ENCODE measurements around the gene KLK14. TPM values are rescaled to one million over a fixed set of nuclear protein-coding genes. Genes with fewer than 3 reads are reported as not detected.

Gene KLK14
- total RNA-seq, 5 donors from 2014 or later (not counting 1 experiment from before 2014, with no cell fraction given): 0.42 to 0.78 (median 0.70) TPM

DNA sequence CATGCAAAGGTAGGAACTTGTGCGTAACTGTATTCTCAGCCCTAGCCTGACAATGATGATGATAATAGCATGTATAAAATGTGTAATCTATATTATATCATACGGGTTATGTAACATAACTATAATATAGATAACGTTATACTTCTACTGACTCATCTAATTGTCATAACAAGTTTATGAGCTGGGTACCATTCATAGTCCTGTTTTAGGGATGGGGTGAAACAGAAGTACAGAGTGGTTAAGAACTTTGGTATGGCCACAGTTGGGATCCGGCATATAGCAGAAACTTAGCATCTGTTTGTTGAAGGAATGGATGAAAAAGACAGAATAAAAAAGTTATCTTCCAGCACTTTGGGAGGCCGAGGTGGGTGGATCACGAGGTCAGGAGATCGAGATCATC lies 20.3 kb upstream of the KLK14 start:
- DNase-seq (no peak), ATAC-seq (replicated peaks in 1 of 4) (no peak)
- H3K4me1 ChIP-seq (ENCODE audit: control insufficient read depth in 1 of 2, extremely low read depth in 1 of 2, insufficient read depth in 2 of 2, low read length in 2 of 2): peaks cover 8 to 39% of the 10 kb centered on the region in 2 experiments
- no peaks in the 10 kb centered on the region for H3K27me3 ChIP-seq (replicated peaks in 1 of 2; ENCODE audit: control insufficient read depth in 2 of 2, extremely low read depth in 1 of 2, insufficient read depth in 2 of 2, low read length in 1 of 2)
- no peak overlapping the region for H3K27ac ChIP-seq (ENCODE audit: low read length)
- ChIA-PET CTCF (no interaction called here), POLR2A (no interaction called here)
- Mint-ChIP-seq H3K4me3 (no peak overlapping the region), H3K27ac (no peak overlapping the region), H3K27me3 (no peaks in the 10 kb centered on the region), H3K36me3 (peaks cover 38% of the 10 kb centered on the region), H3K9me3 (no peaks in the 10 kb centered on the region), H3K4me1 (peaks cover 46 to 60% (median 55%) of the 10 kb centered on the region in 3 donors)
- peaks cover 7 to 40% of the 10 kb centered on the region in 2 donors for H3K36me3 ChIP-seq (ENCODE audit: control insufficient read depth in 2 of 2, extremely low read depth in 1 of 2, insufficient read depth in 1 of 2, low read length in 1 of 2)
- H3K9me3 ChIP-seq: no peaks in the 10 kb centered on the region
- WGBS (ENCODE audit: insufficient coverage): 82% methylated on average over 1 of the region's 7 CpGs
- no peak overlapping the region for H3K4me3 ChIP-seq (ENCODE audit: control insufficient read depth in 1 of 2, extremely low read depth in 1 of 2, low read length in 1 of 2)

DNA sequence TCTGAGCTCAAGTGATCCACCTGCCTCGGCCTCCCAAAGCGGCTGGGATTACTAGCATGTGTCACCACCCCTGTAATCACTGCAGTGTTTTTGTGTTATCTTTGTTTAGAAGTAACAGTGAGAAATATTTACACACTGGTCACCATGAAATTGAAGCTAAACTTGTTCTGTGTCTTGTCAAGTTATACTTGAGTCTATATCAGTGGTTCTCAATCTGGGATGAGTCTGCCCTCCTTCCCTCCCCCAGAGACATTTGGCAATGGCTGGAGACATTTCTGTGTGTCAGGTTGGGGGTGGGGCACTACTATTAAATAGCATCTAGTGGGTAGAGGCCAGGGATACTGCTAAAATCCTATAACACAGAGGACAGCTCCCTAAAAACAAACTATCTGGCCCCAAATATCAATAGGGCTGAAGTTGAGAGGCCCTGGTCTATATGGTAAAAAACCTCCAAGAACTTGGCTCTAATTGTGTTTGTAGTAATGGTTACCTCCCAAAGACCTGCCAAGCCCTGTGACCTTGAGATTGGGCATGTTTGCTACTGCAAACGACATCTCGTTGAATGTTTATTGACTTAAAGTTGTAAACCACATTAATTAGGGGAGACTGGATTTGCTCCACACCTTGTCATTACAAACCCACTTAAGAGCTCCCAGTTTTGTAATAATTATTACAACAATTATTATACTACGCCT lies 18.6 kb upstream of the KLK14 start:
- Mint-ChIP-seq H3K36me3 (peaks cover 43% of the 10 kb centered on the region), H3K27me3 (no peaks in the 10 kb centered on the region), H3K27ac (peak overlapping the region in 1 of 2 donors; percentile 16), H3K9me3 (no peaks in the 10 kb centered on the region), H3K4me3 (no peak overlapping the region), H3K4me1 (peaks cover 40 to 61% (median 56%) of the 10 kb centered on the region in 3 donors)
- no peaks in the 10 kb centered on the region for H3K27me3 ChIP-seq (replicated peaks in 1 of 2; ENCODE audit: control insufficient read depth in 2 of 2, extremely low read depth in 1 of 2, insufficient read depth in 2 of 2, low read length in 1 of 2)
- peaks cover 7 to 43% of the 10 kb centered on the region in 2 donors for H3K36me3 ChIP-seq (ENCODE audit: control insufficient read depth in 2 of 2, extremely low read depth in 1 of 2, insufficient read depth in 1 of 2, low read length in 1 of 2)
- ChIA-PET CTCF (no interaction called here), POLR2A (no interaction called here)
- H3K4me3 ChIP-seq (ENCODE audit: control insufficient read depth in 1 of 2, extremely low read depth in 1 of 2, low read length in 1 of 2): no peak overlapping the region
- no peak for ATAC-seq (replicated peaks in 1 of 4)
- H3K27ac ChIP-seq (ENCODE audit: low read length): no peak overlapping the region
- no peaks in the 10 kb centered on the region for H3K9me3 ChIP-seq
- H3K4me1 ChIP-seq (ENCODE audit: control insufficient read depth in 1 of 2, extremely low read depth in 1 of 2, insufficient read depth in 2 of 2, low read length in 2 of 2): peaks cover 3 to 38% of the 10 kb centered on the region in 2 experiments
- WGBS (ENCODE audit: insufficient coverage): no CpG with 5 or more reads among the region's 5 CpGs
- no peak for DNase-seq

DNA sequence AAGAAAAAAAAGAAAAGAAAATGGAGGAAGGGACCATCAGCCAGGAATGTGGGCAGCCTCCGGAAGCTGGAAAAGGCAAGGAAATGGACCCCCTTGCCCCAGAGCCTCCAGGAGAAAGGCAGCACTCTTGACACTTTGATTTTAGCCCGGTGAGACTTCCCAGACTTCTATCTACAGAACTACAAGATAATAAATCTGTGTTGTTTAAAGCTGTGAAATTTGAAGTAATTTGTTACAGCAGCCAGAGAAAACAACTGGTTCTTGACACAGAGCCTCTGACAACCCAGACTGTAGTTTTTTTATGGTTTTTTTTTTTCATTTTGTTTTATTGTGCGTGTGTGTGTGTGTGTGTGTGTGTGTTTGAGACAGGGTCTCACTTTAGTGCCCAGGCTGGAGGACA lies 17.9 kb upstream of the KLK14 start:
- ATAC-seq (replicated peaks in 1 of 4) (no peak), DNase-seq (no peak)
- H3K4me1 Mint-ChIP-seq: peaks cover 33 to 54% (median 50%) of the 10 kb centered on the region in 3 donors
- Histone ChIP-seq H3K27ac (ENCODE audit: low read length) (no peak overlapping the region), H3K4me1 (ENCODE audit: control insufficient read depth in 1 of 2, extremely low read depth in 1 of 2, insufficient read depth in 2 of 2, low read length in 2 of 2) (peaks cover 3 to 31% of the 10 kb centered on the region in 2 experiments), H3K27me3 (replicated peaks in 1 of 2; ENCODE audit: control insufficient read depth in 2 of 2, extremely low read depth in 1 of 2, insufficient read depth in 2 of 2, low read length in 1 of 2) (no peaks in the 10 kb centered on the region), H3K4me3 (ENCODE audit: control insufficient read depth in 1 of 2, extremely low read depth in 1 of 2, low read length in 1 of 2) (no peak overlapping the region), H3K36me3 (ENCODE audit: control insufficient read depth in 2 of 2, extremely low read depth in 1 of 2, insufficient read depth in 1 of 2, low read length in 1 of 2) (peaks cover 7 to 43% of the 10 kb centered on the region in 2 donors), H3K9me3 (no peaks in the 10 kb centered on the region)
- peak overlapping the region in 1 of 2 donors; percentile 16 for H3K27ac Mint-ChIP-seq
- H3K36me3 Mint-ChIP-seq: peaks cover 42% of the 10 kb centered on the region
- POLR2A ChIA-PET: no interaction called here
- no peak overlapping the region for H3K4me3 Mint-ChIP-seq
- no peaks in the 10 kb centered on the region for H3K9me3 Mint-ChIP-seq
- CTCF ChIA-PET: no interaction called here
- no CpG with 5 or more reads among the region's 3 CpGs for WGBS (ENCODE audit: insufficient coverage)
- no peaks in the 10 kb centered on the region for H3K27me3 Mint-ChIP-seq

DNA sequence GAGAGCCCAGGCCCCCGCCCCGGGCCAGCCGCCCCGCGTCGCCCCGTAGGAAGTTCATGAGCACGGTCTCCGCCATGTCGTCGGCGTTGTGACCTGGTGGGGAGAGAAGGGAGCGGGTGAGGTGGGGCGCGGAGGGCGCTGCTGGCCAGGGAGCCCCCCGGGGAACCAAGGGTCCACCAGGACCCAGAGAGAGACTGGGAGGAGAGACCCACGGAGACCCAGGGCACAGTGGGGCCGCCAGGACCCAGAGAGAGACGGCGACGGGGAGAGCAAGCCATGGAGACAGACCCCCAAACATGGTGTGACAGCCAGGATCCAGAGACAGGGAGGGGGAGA lies 16.3 kb upstream of the KLK14 start:
- Histone ChIP-seq H3K27ac (ENCODE audit: low read length) (no peak overlapping the region), H3K4me3 (ENCODE audit: control insufficient read depth in 1 of 2, extremely low read depth in 1 of 2, low read length in 1 of 2) (no peak overlapping the region), H3K36me3 (ENCODE audit: control insufficient read depth in 2 of 2, extremely low read depth in 1 of 2, insufficient read depth in 1 of 2, low read length in 1 of 2) (peaks cover 4 to 34% of the 10 kb centered on the region in 2 donors), H3K4me1 (ENCODE audit: control insufficient read depth in 1 of 2, extremely low read depth in 1 of 2, insufficient read depth in 2 of 2, low read length in 2 of 2) (peaks cover 3 to 32% of the 10 kb centered on the region in 2 experiments), H3K9me3 (no peaks in the 10 kb centered on the region), H3K27me3 (replicated peaks in 1 of 2; ENCODE audit: control insufficient read depth in 2 of 2, extremely low read depth in 1 of 2, insufficient read depth in 2 of 2, low read length in 1 of 2) (no peaks in the 10 kb centered on the region)
- ChIA-PET POLR2A (no interaction called here), CTCF (no interaction called here)
- peaks cover 32 to 42% (median 40%) of the 10 kb centered on the region in 3 donors for H3K4me1 Mint-ChIP-seq
- WGBS (ENCODE audit: insufficient coverage): 85% methylated on average over 14 of the region's 22 CpGs
- peak overlapping the region in 2 of 3 donors; percentile 37 to 52 for H3K4me3 Mint-ChIP-seq
- no peaks in the 10 kb centered on the region for H3K27me3 Mint-ChIP-seq
- H3K27ac Mint-ChIP-seq: peak overlapping the region in 1 of 2 donors; percentile 69
- ATAC-seq (replicated peaks in 1 of 4): no peak
- H3K36me3 Mint-ChIP-seq: peaks cover 32% of the 10 kb centered on the region
- DNase-seq: no peak
- no peaks in the 10 kb centered on the region for H3K9me3 Mint-ChIP-seq

DNA sequence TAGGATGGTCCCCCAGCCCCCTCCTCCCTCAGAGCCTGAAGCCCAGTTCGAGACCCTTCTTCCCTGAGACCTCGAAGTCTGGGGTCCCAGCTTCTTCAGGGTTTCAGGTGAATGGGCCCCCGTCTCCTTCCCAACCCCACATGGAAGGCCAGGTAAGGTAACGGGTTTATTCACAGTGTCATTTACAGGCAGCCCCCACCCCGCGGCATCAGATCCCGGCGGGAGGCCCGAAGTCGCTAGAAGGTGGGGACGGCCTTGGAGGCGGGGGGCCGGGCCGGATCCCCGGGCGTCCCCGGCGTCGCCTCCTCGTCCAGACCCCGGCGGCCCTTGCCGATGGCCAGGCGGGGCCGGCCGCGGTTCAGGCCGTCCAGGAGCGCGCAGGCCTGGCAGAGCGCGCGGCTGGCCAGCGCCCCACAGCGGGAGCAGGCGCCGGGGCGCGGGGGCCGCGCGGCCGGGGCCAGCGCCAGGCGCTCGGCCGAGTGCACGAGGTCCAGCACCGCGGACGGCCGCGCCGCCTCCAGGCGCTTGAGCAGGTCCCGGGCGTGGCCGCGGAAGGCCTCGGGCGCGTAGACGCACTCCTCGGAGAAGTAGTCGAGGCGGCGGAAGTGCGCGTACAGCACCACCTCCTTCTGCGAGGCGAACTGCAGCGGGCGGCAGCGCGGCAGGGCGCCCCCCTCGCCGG lies 15.8 kb upstream of the KLK14 start:
- POLR2A ChIA-PET: no interaction called here
- peaks cover 2 to 30% of the 10 kb centered on the region in 2 donors for H3K36me3 ChIP-seq (ENCODE audit: control insufficient read depth in 2 of 2, extremely low read depth in 1 of 2, insufficient read depth in 1 of 2, low read length in 1 of 2)
- H3K9me3 ChIP-seq: no peaks in the 10 kb centered on the region
- peak; percentile 76 to 92 (median 82) for ATAC-seq (replicated peaks in 1 of 4)
- CTCF ChIA-PET: interaction anchor here in 1 of 2 donors (0.6 kb wide), 1 partner anchor 13 kb away, joined by 3 read pairs; no protein-coding TSS in a partner anchor
- peak in 31 of 35 experiments; percentile 13 to 68 (median 41) for DNase-seq
- Mint-ChIP-seq H3K27me3 (no peaks in the 10 kb centered on the region), H3K27ac (peak overlapping the region in 1 of 2 donors; percentile 69), H3K4me3 (peak overlapping the region in 2 of 3 donors; percentile 43 to 52), H3K4me1 (peaks cover 35 to 40% (median 39%) of the 10 kb centered on the region in 3 donors), H3K36me3 (peaks cover 29% of the 10 kb centered on the region), H3K9me3 (no peaks in the 10 kb centered on the region)
- 90% methylated on average over 78 of the region's 78 CpGs for WGBS (ENCODE audit: insufficient coverage)
- peaks cover 3 to 28% of the 10 kb centered on the region in 2 experiments for H3K4me1 ChIP-seq (ENCODE audit: control insufficient read depth in 1 of 2, extremely low read depth in 1 of 2, insufficient read depth in 2 of 2, low read length in 2 of 2)
- no peaks in the 10 kb centered on the region for H3K27me3 ChIP-seq (replicated peaks in 1 of 2; ENCODE audit: control insufficient read depth in 2 of 2, extremely low read depth in 1 of 2, insufficient read depth in 2 of 2, low read length in 1 of 2)
- H3K4me3 ChIP-seq (ENCODE audit: control insufficient read depth in 1 of 2, extremely low read depth in 1 of 2, low read length in 1 of 2): no peak overlapping the region
- no peak overlapping the region for H3K27ac ChIP-seq (ENCODE audit: low read length)

DNA sequence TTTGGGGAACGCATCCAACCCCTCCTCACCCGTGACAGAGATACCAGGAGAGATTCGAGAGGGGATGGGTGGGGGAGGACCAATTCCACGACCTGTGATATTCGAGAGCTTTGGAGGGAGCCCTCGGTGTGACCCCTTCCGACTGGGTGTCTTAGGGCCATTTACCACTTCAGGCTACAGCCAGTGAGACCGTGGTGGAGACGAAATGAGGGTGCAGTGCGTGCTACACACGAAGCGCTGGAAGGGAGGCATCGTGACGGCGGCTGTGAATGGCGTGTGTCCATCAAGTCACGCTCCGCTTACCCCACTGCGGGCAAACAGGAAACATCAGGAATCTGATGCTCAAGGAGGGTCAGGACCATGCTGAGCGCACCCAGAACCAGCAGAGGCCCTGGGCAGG lies 15.1 kb upstream of the KLK14 start:
- no peak for ATAC-seq (replicated peaks in 1 of 4)
- Mint-ChIP-seq H3K27me3 (no peaks in the 10 kb centered on the region), H3K27ac (no peak overlapping the region), H3K4me1 (peaks cover 32 to 35% (median 33%) of the 10 kb centered on the region in 3 donors), H3K9me3 (no peaks in the 10 kb centered on the region), H3K4me3 (peak overlapping the region in 2 of 3 donors; percentile 36 to 43), H3K36me3 (peaks cover 24% of the 10 kb centered on the region)
- Histone ChIP-seq H3K36me3 (ENCODE audit: control insufficient read depth in 2 of 2, extremely low read depth in 1 of 2, insufficient read depth in 1 of 2, low read length in 1 of 2) (peaks cover 2 to 26% of the 10 kb centered on the region in 2 donors), H3K4me1 (ENCODE audit: control insufficient read depth in 1 of 2, extremely low read depth in 1 of 2, insufficient read depth in 2 of 2, low read length in 2 of 2) (peaks cover 3 to 28% of the 10 kb centered on the region in 2 experiments), H3K27ac (ENCODE audit: low read length) (no peak overlapping the region), H3K27me3 (replicated peaks in 1 of 2; ENCODE audit: control insufficient read depth in 2 of 2, extremely low read depth in 1 of 2, insufficient read depth in 2 of 2, low read length in 1 of 2) (no peaks in the 10 kb centered on the region), H3K9me3 (no peaks in the 10 kb centered on the region), H3K4me3 (ENCODE audit: control insufficient read depth in 1 of 2, extremely low read depth in 1 of 2, low read length in 1 of 2) (no peak overlapping the region)
- WGBS (ENCODE audit: insufficient coverage): 95% methylated on average over 16 of the region's 20 CpGs
- POLR2A ChIA-PET: no interaction called here
- CTCF ChIA-PET: interaction anchor here in 1 of 2 donors (0.6 kb wide), 1 partner anchor 14 kb away, joined by 3 read pairs; no protein-coding TSS in a partner anchor
- no peak for DNase-seq

Measured in T-cell (primary cell).